Small intestine (tissue), 7 donors: ENCODE measurements around the gene TTC7B. TPM values are rescaled to one million over a fixed set of nuclear protein-coding genes. Genes with fewer than 3 reads are reported as not detected.

Experiments used
- DNase-seq, 2 donors: peaks; one replicate each; pipeline versions ENCODE4 v3.0.0 to v3.0.0-alpha.2; 2013
- FAIRE-seq: peaks from 2 replicates; lab custom pipeline; 2012; peaks lifted over from hg19 to GRCh38; lab: Jason Lieb, UNC
- H3K27ac ChIP-seq, 3 donors: one replicate each; pipeline ENCODE4 v1.5.1; 2013; ENCODE audit warnings: low read length in 2 of 3, mild to moderate bottlenecking in 2 of 3, control low read depth in 1 of 3, inconsistent platforms in 1 of 3, low read depth in 1 of 3, moderate library complexity in 1 of 3
- H3K27me3 ChIP-seq, 3 donors: one replicate each; pipeline ENCODE4 v1.6.1; 2013; ENCODE audit warnings: low read length in 3 of 3, inconsistent platforms in 1 of 3; ENCODE audit not compliant: control insufficient read depth in 3 of 3, insufficient read depth in 3 of 3
- H3K36me3 ChIP-seq, 3 donors: one replicate each; pipeline ENCODE4 v1.6.1; 2013; ENCODE audit warnings: low read length in 3 of 3, inconsistent platforms in 1 of 3, low read depth in 1 of 3, mild to moderate bottlenecking in 1 of 3, moderate library complexity in 1 of 3; ENCODE audit not compliant: control insufficient read depth in 3 of 3, insufficient read depth in 2 of 3
- H3K4me1 ChIP-seq, 3 donors: one replicate each; pipeline ENCODE4 v1.6.1; 2013; ENCODE audit warnings: low read length in 2 of 3, inconsistent platforms in 1 of 3, low read depth in 1 of 3, mild to moderate bottlenecking in 1 of 3, moderate library complexity in 1 of 3; ENCODE audit not compliant: control insufficient read depth in 3 of 3, insufficient read depth in 2 of 3
- H3K4me3 ChIP-seq, 3 donors: one replicate each; pipeline ENCODE4 v1.5.1; 2013; ENCODE audit warnings: low read length in 3 of 3, control low read depth in 1 of 3, inconsistent platforms in 1 of 3, low read depth in 1 of 3, mild to moderate bottlenecking in 1 of 3, moderate library complexity in 1 of 3
- H3K9me3 ChIP-seq, 2 donors: one replicate each; pipeline ENCODE4 v1.6.1; 2013; ENCODE audit warnings: low read depth in 1 of 2, low read length in 1 of 2; ENCODE audit not compliant: control insufficient read depth in 2 of 2, insufficient read depth in 1 of 2
- WGBS, 3 donors: extraction: QIAGEN DNeasy Blood & Tissue Kit; methylation state at CpG; one replicate each; pipeline ENCODE4 v1.1.7; 2013; 5-methylcytosine and 5-hydroxymethylcytosine counted together
- polyA plus RNA-seq, 4 donors: library from polyadenylated mRNA; stranded (reverse) in 3 of 4; unstranded in 1 of 4; fragments of 200-250 nt in 3 of 4; fragments of 120-200 nt in 1 of 4; gene quantifications; one replicate each; pipeline versions ENCODE4 v1.2.1 to v1.2.3, GENCODE V29; 2013
- donor health status: healthy with polysubstance abuse.
- donor health status: control.
- donor health status: control.
- donor health status: Bipolar disorder and iron deficiency.
- donor health status: healthy.

TTC7B gene
- polyA plus RNA-seq, 4 donors: 2.9 to 8.8 (median 4.3) TPM

DNA sequence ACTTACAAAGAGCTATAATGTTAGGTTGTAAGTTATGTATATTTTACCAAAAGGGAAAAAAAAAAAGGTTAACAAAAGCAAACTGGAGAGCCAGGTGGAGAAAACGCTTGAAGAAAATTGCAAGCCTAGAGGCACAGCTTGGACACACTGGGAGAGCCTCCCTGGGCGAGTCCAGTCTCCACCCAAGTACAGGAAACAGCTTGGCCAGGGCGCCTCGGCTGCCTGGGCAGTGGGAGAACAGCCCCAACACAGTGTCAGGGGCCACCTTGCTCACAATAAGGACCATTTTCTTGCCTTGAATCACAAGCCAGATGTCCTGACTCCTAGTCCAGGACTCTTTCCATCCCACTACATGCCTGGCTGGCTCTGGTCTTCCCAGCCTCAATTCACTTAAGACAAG, 33.3 kb downstream of the TTC7B start:
- H3K36me3 ChIP-seq: peaks cover 0 to 12% (median 2%) of the 10 kb centered on the region in 3 donors
- 66 to 71% (median 71%) methylated on average over 4 of the region's 4 CpGs for WGBS, 3 donors
- H3K27me3 ChIP-seq: no peaks in the 10 kb centered on the region
- no peak overlapping the region for H3K27ac ChIP-seq
- DNase-seq (no peak), FAIRE-seq (no peak)
- H3K4me3 ChIP-seq: no peak overlapping the region
- no peaks in the 10 kb centered on the region for H3K9me3 ChIP-seq
- H3K4me1 ChIP-seq: no peaks in the 10 kb centered on the region

DNA sequence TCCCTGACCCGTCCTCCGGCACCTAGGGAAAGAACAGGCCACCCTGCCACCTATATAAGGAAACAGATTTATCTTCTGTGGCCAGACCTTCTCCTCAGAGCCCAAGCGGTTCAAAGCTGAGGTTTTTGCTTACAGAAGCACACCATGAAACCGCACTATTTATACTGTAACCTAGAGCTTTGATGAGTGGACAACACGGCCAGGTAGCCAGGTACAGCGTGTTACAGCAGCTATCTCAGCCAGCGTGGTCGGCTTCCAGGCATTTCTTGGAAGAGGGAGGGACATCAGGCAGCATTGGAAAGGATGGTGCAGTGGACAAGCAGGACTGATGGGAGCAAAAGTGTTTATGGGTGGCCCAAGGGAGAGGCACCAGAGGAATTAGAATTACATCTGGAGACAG, 34.4 kb downstream of the TTC7B start:
- 83 to 91% (median 85%) methylated on average over 8 of the region's 8 CpGs for WGBS, 3 donors
- H3K36me3 ChIP-seq: peaks cover 0 to 16% (median 2%) of the 10 kb centered on the region in 3 donors

DNA sequence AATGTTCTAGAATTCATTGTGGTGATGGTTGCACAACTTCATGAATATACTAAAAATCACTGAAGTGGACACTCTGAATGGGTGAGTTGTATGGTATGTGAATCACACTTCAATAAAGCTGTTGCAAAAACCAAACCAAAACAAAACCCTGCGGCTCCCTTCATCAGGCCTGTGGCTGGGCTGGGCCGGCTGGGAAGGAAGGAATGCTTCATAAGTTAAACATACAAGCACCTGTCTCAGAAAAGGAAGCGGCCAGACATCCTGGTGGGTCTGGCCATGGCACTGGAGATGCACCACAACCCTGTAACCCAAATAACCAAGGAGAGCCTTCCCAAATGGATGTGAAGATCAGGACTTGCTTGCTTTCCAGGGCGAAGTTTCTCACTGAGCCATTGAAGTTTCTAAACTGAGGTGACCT, 34.9 kb downstream of the TTC7B start:
- no peaks in the 10 kb centered on the region for H3K27me3 ChIP-seq
- H3K36me3 ChIP-seq: peaks cover 0 to 16% (median 2%) of the 10 kb centered on the region in 3 donors
- H3K9me3 ChIP-seq: no peaks in the 10 kb centered on the region
- H3K27ac ChIP-seq: no peak overlapping the region
- H3K4me3 ChIP-seq: no peak overlapping the region
- H3K4me1 ChIP-seq: no peaks in the 10 kb centered on the region
- FAIRE-seq (no peak), DNase-seq (no peak)
- WGBS, 3 donors: 81 to 96% (median 89%) methylated on average over 4 of the region's 4 CpGs

More for the DNA sequence above, 34.4 kb downstream of the TTC7B start:
- Histone ChIP-seq H3K4me3 (no peak overlapping the region), H3K4me1 (no peaks in the 10 kb centered on the region), H3K9me3 (no peaks in the 10 kb centered on the region), H3K27ac (no peak overlapping the region), H3K27me3 (no peaks in the 10 kb centered on the region)
- FAIRE-seq: no peak
- no peak for DNase-seq

DNA sequence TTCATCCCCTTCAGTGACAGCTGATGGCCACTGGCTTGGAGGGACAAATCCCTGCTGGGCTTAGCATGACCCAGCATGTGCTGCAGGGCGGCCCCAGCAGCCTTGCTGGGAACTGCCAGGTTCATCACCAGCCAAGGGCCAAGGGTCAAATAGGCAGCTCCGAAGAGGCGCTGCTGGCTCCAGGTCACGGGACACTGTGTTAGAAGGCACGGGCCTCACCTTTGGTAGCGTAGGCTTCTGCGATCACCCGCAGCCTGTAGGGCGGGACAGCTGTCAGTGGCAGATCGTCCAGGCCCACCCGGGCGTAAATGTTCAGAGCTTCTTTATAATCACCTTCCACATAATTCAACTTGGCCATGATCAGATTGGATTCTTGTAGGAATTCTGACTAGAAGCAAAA, 35.7 kb downstream of the TTC7B start:
- Histone ChIP-seq H3K36me3 (peaks cover 0 to 16% (median 2%) of the 10 kb centered on the region in 3 donors), H3K27ac (no peak overlapping the region), H3K4me3 (no peak overlapping the region), H3K27me3 (no peaks in the 10 kb centered on the region), H3K4me1 (no peaks in the 10 kb centered on the region), H3K9me3 (no peaks in the 10 kb centered on the region)
- WGBS, 3 donors: 73 to 86% (median 78%) methylated on average over 12 of the region's 12 CpGs
- peak in 1 of 2 donors; percentile 34 for DNase-seq
- FAIRE-seq: no peak

DNA sequence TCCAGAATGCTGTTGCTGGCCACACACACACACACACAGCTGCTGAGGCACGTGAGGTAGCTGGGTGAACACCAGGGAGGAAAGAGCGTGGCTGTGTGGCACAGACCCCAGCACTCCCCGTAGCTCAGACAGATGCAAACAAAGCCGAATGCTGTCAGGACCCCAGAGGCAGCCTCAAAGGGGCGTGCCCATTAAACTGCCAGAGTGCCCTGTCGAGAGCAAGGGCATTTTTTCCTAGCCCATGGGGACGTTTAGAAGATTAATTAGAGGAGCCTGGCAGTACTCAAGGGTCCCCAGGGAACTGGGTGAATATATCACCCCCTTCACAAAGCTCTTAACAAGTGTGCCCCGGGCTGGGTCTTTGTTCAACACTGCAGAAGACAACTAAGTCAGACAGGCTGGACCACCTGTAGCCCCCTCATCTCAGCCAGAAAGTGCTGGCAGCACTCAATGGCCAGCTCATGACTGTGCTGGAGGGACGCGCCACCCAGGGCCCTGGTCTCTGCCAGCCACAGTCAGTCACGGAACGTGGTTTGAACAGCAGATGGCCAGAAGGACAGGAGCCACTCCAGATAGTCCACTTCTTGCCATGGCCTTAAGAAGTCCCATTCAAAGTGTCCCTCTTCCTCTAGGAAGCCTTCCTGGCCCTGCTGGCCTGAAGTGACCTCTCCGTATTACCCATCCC, 37.5 kb downstream of the TTC7B start:
- Histone ChIP-seq H3K27ac (no peak overlapping the region), H3K27me3 (no peaks in the 10 kb centered on the region), H3K4me3 (no peak overlapping the region), H3K9me3 (no peaks in the 10 kb centered on the region), H3K36me3 (peaks cover 0 to 16% (median 2%) of the 10 kb centered on the region in 3 donors), H3K4me1 (no peaks in the 10 kb centered on the region)
- DNase-seq (no peak), FAIRE-seq (no peak)
- WGBS, 3 donors: 83 to 92% (median 88%) methylated on average over 13 of the region's 13 CpGs

DNA sequence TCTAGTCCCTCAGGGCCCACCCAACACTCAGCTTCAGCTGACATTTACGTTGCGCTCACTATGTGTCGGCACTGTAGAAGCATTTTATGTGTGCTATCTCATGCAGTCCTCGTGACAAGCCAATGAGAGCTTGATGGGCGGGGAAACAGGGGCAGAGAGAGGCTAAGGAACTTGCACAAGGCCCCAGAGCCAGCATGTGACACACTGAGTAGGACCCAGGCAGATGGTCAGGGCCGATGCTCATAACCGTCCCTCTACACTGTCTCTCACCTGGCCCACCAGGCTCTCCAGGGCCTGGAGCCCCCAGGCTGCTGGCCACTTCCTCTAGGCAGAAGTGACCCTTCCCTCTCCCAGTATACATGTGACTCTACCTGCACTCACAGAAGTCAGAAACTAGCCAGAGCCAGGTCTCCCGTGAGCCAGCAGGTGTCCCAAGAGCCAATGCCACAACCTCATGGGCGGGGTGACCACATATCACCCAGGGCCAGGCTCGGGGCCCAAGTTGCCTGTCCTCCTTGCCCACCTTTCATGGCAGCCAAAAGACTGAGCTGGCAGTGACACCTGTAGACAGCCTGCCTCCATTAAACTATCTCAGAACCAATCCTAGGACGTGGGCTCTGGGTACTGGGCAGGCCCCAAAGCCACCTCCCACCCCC, 38.3 kb downstream of the TTC7B start:
- DNase-seq (no peak), FAIRE-seq (no peak)
- WGBS, 3 donors: 73 to 84% (median 79%) methylated on average over 11 of the region's 11 CpGs
- Histone ChIP-seq H3K27me3 (no peaks in the 10 kb centered on the region), H3K27ac (no peak overlapping the region), H3K4me3 (no peak overlapping the region), H3K36me3 (peaks cover 0 to 17% (median 2%) of the 10 kb centered on the region in 3 donors), H3K4me1 (no peaks in the 10 kb centered on the region), H3K9me3 (no peaks in the 10 kb centered on the region)

DNA sequence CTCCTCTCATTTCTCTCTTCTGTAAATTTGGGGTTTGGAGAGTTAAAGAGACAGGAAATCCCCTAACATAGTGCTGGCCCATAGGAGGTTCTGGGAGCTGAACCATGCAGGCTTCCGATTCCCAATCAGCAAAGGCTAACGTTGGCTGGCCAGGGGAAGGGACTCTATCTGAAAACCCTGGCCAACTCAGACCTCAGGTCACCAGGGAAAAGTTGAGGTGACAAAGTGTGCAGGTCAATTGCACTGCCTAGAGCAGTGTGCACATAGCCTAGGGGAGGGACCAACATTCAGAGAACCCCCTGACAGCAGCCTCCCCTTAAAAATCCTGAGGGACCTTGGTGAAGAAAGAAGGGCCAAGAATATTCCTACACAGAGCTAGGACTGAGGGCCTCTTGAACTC, 38.9 kb downstream of the TTC7B start:
- Histone ChIP-seq H3K9me3 (no peaks in the 10 kb centered on the region), H3K4me1 (no peaks in the 10 kb centered on the region), H3K4me3 (no peak overlapping the region), H3K27ac (no peak overlapping the region), H3K36me3 (peaks cover 0 to 15% (median 2%) of the 10 kb centered on the region in 3 donors), H3K27me3 (no peaks in the 10 kb centered on the region)
- FAIRE-seq: no peak
- 82 to 91% (median 85%) methylated on average over 2 of the region's 2 CpGs for WGBS, 3 donors
- DNase-seq: no peak

DNA sequence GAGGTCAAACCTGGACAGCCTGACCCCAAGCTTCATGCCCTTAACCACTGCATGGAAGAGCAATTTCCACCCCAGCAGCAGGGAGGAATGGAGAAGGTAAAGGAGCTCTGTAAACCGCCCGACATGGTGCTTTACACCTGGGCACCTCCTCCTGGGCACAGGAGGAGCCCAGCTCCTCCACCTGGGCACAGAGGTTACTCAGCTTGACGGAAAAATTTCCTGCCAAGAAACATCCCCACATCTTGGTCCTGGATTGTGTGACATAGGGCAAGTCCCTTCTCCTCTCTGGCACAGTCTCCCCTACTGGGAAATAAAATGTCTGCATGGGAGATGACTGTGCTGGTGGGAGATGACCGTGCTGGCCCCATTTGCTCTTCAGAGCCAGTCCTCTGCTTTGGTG, 40.8 kb downstream of the TTC7B start:
- Histone ChIP-seq H3K27ac (no peak overlapping the region), H3K4me1 (no peaks in the 10 kb centered on the region), H3K27me3 (no peaks in the 10 kb centered on the region), H3K4me3 (no peak overlapping the region), H3K36me3 (peaks cover 0 to 13% (median under 1%) of the 10 kb centered on the region in 3 donors), H3K9me3 (no peaks in the 10 kb centered on the region)
- FAIRE-seq: no peak
- WGBS, 3 donors: 89 to 95% (median 90%) methylated on average over 4 of the region's 4 CpGs
- DNase-seq: no peak
